Hepatocyte (in vitro differentiated cells): ENCODE results near the gene PRIMA1.

Experiments
- CTCF ChIP-seq: fragments of 200-600 bp; sonication (generic); IDR thresholded peaks from 2 replicates; pipeline ENCODE4 v1.5.1; 2016; ENCODE audit warnings: antibody characterized with exemption, mild to moderate bottlenecking; ENCODE audit not compliant: poor library complexity
- EZH2 ChIP-seq: fragments of 200-600 bp; sonication (generic); IDR thresholded peaks from 2 replicates; pipeline ENCODE4 v1.6.1; 2016; ENCODE audit warnings: antibody characterized with exemption, mild to moderate bottlenecking, borderline replicate concordance
- EZH2phosphoT487 ChIP-seq: fragments of 200-600 bp; sonication (generic); IDR thresholded peaks from one replicate; pipeline ENCODE4 v1.6.1; 2018; ENCODE audit warnings: antibody characterized with exemption, mild to moderate bottlenecking, low read depth, moderate library complexity; ENCODE audit not compliant: unreplicated experiment, severe bottlenecking

DNA sequence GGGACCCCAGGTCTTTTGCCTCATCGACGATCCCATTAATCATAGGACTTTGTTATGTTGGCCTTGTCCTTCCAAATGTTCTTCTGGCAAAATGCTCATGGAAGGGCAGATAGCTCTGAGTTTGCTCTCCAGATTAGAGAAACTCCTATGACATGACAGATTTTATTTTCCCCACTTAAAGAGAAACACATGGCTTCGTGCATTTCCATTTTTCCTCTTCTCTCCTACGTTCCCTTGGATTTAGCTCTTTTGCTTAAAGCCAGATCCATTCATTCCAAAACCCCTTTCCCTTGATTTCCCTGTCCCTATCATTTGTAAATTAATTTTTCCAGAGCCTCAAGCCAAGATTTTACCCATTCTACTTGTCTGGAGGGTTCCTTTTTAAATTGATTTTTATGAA, 2.9 kb downstream of the PRIMA1 start:
- TF ChIP-seq EZH2 (no peak), CTCF (no peak), EZH2phosphoT487 (no peak)
